K562 (cell line): ENCODE measurements around the gene SPOCK3. TPM values are rescaled to one million over a fixed set of nuclear protein-coding genes. Genes with fewer than 3 reads are reported as not detected.

Source experiments
- ATAC-seq: fragments of 200-7000 bp; cut with Tn5 transposase; 3 replicates; pipeline ENCODE4 v1.9.1; 2020; ENCODE audit warnings: moderate library complexity
- BruUV-seq: library from RNA; stranded (reverse); fragments of 400-500 nt; replicated peaks from 2 replicates; lab custom pipeline; 2021; lab: Mats Ljungman, UMichigan
- CTCF ChIA-PET: fragments of 300-600 bp; formaldehyde crosslinking; extraction: SDS; loops from one replicate; lab custom pipeline; 2021; ENCODE audit warnings: low intra/inter-chr PET ratio; lab: Yijun Ruan, JAX
- POLR2A ChIA-PET: fragments of 300-600, 350-650 bp; sonication (Branson Sonifier 250); formaldehyde crosslinking; extraction: SDS; loops from one replicate; lab custom pipeline; 2021; ENCODE audit warnings: antibody characterized with exemption, inconsistent platforms; lab: Yijun Ruan, JAX
- DNase-seq, 4 experiments: peaks; one replicate each; pipeline versions ENCODE4 v3.0.0 to v3.0.0-alpha.2; 2011 to 2018; ENCODE audit warnings: low spot score in 3 of 4, mixed read lengths in 3 of 4; ENCODE audit errors: extremely low read depth in 1 of 4
- FAIRE-seq: peaks from 2 replicates; lab custom pipeline; 2011; peaks lifted over from hg19 to GRCh38; lab: Jason Lieb, UNC
- H2AFZ ChIP-seq: 2 replicates; pipeline ENCODE4 v1.6.0; 2011; ENCODE audit warnings: low read depth, low read length, control low read depth, inconsistent platforms
- H3K27ac ChIP-seq: fragments of 200-600 bp; 3 replicates; pipeline ENCODE4 v1.8.0; 2011; ENCODE audit warnings: low read depth, mild to moderate bottlenecking, control low read depth, inconsistent platforms, low read length, moderate library complexity, mixed read lengths; ENCODE audit errors: extremely low read depth
- H3K27me3 ChIP-seq, 2 experiments: fragments of 300-600 bp in 1 of 2; 2 replicates in 1 of 2; 3 replicates in 1 of 2; pipeline versions ENCODE4 v1.6.0 to v1.8.0; 2011; ENCODE audit warnings: inconsistent platforms in 2 of 2, low read length in 2 of 2, mild to moderate bottlenecking in 1 of 2, mixed read lengths in 1 of 2, moderate library complexity in 1 of 2; ENCODE audit not compliant: control insufficient read depth in 2 of 2, insufficient read depth in 2 of 2
- H3K36me3 ChIP-seq: fragments of 300-600 bp; 3 replicates; pipeline ENCODE4 v1.8.0; 2011; ENCODE audit warnings: mild to moderate bottlenecking, low read length, inconsistent platforms; ENCODE audit not compliant: control insufficient read depth, insufficient read depth
- H3K4me1 ChIP-seq, 2 experiments: fragments of 200-600 bp in 1 of 2; replicated peaks in 1 of 2; 2 replicates in 1 of 2; 3 replicates in 1 of 2; pipeline versions ENCODE4 v1.5.1 to v1.8.0; 2011; ENCODE audit warnings: inconsistent platforms in 2 of 2, low read length in 2 of 2, mild to moderate bottlenecking in 1 of 2, mixed read lengths in 1 of 2, moderate library complexity in 1 of 2; ENCODE audit not compliant: control insufficient read depth in 2 of 2, insufficient read depth in 2 of 2
- H3K4me2 ChIP-seq: 2 replicates; pipeline ENCODE4 v1.6.1; 2011; ENCODE audit warnings: low read length, control low read depth, inconsistent platforms, mixed read lengths; ENCODE audit not compliant: insufficient read depth
- H3K4me3 ChIP-seq: fragments of 200-600 bp; sonication (generic), shearing (Covaris generic); 2 replicates; pipeline ENCODE4 v1.5.1; 2016; ENCODE audit warnings: control low read depth, inconsistent platforms
- H3K79me2 ChIP-seq: fragments of 200-600 bp; 3 replicates; pipeline ENCODE4 v1.8.0; 2011; ENCODE audit warnings: low read length, inconsistent platforms; ENCODE audit not compliant: control insufficient read depth, insufficient read depth
- H3K9ac ChIP-seq, 2 experiments: 2 replicates each; pipeline versions ENCODE4 v1.6.0 to v1.6.1; 2011; ENCODE audit warnings: low read depth in 2 of 2, low read length in 2 of 2, control low read depth in 1 of 2, inconsistent platforms in 1 of 2, mild to moderate bottlenecking in 1 of 2, mixed read lengths in 1 of 2; ENCODE audit not compliant: insufficient read depth in 1 of 2
- H3K9me1 ChIP-seq: one replicate; pipeline ENCODE4 v1.6.0; 2011; ENCODE audit warnings: inconsistent platforms, mild to moderate bottlenecking, low read length, moderate library complexity; ENCODE audit not compliant: control insufficient read depth, insufficient read depth
- H3K9me3 ChIP-seq: replicated peaks from 2 replicates; pipeline ENCODE4 v1.5.1; 2011; ENCODE audit warnings: low read depth, low read length, inconsistent platforms; ENCODE audit not compliant: control insufficient read depth, insufficient read depth
- H4K20me1 ChIP-seq: replicated peaks from 2 replicates; pipeline ENCODE4 v1.6.1; 2011; ENCODE audit warnings: low read length, inconsistent platforms, mixed read lengths; ENCODE audit not compliant: control insufficient read depth, insufficient read depth
- DLX4 ChIP-seq: fragments of 250-450 bp; sonication (Bioruptor Pico); IDR thresholded peaks from 2 replicates; pipeline ENCODE4 v1.6.1; 2021; ENCODE audit warnings: mild to moderate bottlenecking
- IRF2 ChIP-seq: sonication (generic); formaldehyde crosslinking; IDR thresholded peaks from 2 replicates; pipeline ENCODE4 v1.8.1; 2022; ENCODE audit warnings: mild to moderate bottlenecking, missing genetic modification reagents
- MIER1 ChIP-seq: fragments of 450-650 bp; IDR thresholded peaks from 2 replicates; pipeline ENCODE4 v1.6.1; 2016; ENCODE audit warnings: antibody characterized with exemption, mild to moderate bottlenecking, low read depth
- PTRF ChIP-seq: fragments of 450-650 bp; IDR thresholded peaks from 2 replicates; pipeline ENCODE4 v1.6.1; 2016; ENCODE audit warnings: mild to moderate bottlenecking, missing genetic modification characterization, missing compliant biosample characterization
- RREB1 ChIP-seq: fragments of 250-450 bp; sonication (Bioruptor Pico); IDR thresholded peaks from 2 replicates; pipeline ENCODE4 v1.4.0; 2020
- ZNF766 ChIP-seq: fragments of 200-800 bp; sonication (Bioruptor generic); conservative IDR thresholded peaks from 2 replicates; pipeline ENCODE4 v1.6.1; 2016; ENCODE audit warnings: missing genetic modification characterization, missing compliant biosample characterization
- WGBS: fragments of 100-300 bp; shearing (Covaris generic); methylation state at CpG from one replicate; pipeline ENCODE4 v1.1.6; 2016; ENCODE audit warnings: low coverage, mixed read lengths; ENCODE audit not compliant: insufficient coverage; ENCODE audit errors: missing lambda C conversion rate; 5-methylcytosine and 5-hydroxymethylcytosine counted together
- in situ Hi-C: fragments of 300-500 bp; cut with MboI; formaldehyde crosslinking; loops from 4 replicates; pipeline ENCODE4 v1.15.0; 2018; ENCODE audit warnings: inconsistent platforms, mixed read lengths
- intact Hi-C: fragments of 100-400 bp; cut with micrococcal nuclease; formaldehyde crosslinking; loops from 2 replicates; pipeline ENCODE4 v1.14.2; 2022
- polyA plus RNA-seq, 8 experiments: library from polyadenylated mRNA; depleted of rRNA in 4 of 8; stranded (reverse) in 5 of 8; unstranded in 3 of 8; fragments of >200 nt; fragmentation: Nextera tagmentation in 2 of 8; fragmentation: Illumina TruSeq in 1 of 8; extraction: Ambion mirVana in 2 of 8; extraction: Trizol in 1 of 8; gene quantifications; 2 replicates each; pipeline versions ENCODE4 v1.2.1 to v1.2.3, GENCODE V29; 2011 to 2014; ENCODE audit warnings: inconsistent platforms in 1 of 8, missing spikeins in 1 of 8
- total RNA-seq, 7 experiments: library from RNA; depleted of rRNA in 6 of 7; stranded (reverse); fragments of >200 nt in 6 of 7; fragmentation: Illumina TruSeq in 2 of 7; extraction: Trizol in 2 of 7; gene quantifications; 2 replicates each; pipeline versions ENCODE4 v1.2.1 to v1.2.3, GENCODE V29; 2011 to 2021; ENCODE audit warnings: low replicate concordance in 1 of 7
- TF ChIP-seq, protein P1 (sequence below): fragments of 450-650 bp; IDR thresholded peaks from 2 replicates; pipeline ENCODE4 v1.6.1; 2016; ENCODE audit warnings: missing biosample characterization, missing genetic modification characterization
- TF ChIP-seq, protein P2 (sequence below), 2 experiments: fragments of 450-650 bp; IDR thresholded peaks; 2 replicates each; pipeline ENCODE4 v1.6.1; 2018; ENCODE audit warnings: mild to moderate bottlenecking in 2 of 2, low read depth in 1 of 2; ENCODE audit not compliant: partially characterized antibody in 2 of 2

The SPOCK3 gene
- total and polyA plus RNA-seq, 9 of the 15 experiments (the other 6 are each of a cell fraction or from before 2014, with no cell fraction given) = not detected

- TF ChIP-seq DLX4 (CRISPR knock-in tag) = no peak
- TF ChIP-seq, all 486 proteins: peak for 0
These were observed 119.8 kb downstream of the SPOCK3 start (continued) for GRCh38 chr4:167114416-167114971.

DNA sequence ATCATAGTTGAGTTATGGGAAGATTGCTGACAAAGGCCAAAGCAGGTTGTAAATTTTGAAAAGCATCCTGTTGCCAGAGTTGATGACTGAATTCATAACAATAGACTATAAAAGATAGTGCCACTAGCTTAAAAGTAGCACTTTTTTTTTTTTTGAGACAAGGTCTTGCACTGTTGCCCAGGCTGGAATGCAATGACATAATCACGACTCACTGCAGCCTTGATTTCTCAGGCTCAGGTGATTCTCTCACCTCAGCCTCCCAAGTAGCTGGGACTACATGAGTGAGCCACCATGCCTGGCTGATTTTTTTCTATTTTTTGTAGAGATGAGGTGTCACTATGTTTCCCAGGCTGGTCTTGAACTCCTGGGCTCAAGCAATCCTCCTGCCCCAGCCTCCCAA is 122.7 kb downstream of the SPOCK3 start:
- WGBS = 0% methylated on average over 1 of the region's 1 CpG
- no peaks in the 10 kb centered on the region for H3K79me2 ChIP-seq
- H3K4me3 ChIP-seq = no peak overlapping the region
- H4K20me1 ChIP-seq = no peaks in the 10 kb centered on the region
- no peak overlapping the region for H2AFZ ChIP-seq
- in situ Hi-C loops = no loop called here
- POLR2A ChIA-PET = no interaction called here
- CTCF ChIA-PET = no interaction called here
- BruUV-seq = no TSS peak
- no peak overlapping the region for H3K4me2 ChIP-seq
- H3K4me1 ChIP-seq = no peaks in the 10 kb centered on the region
- H3K27ac ChIP-seq = no peak overlapping the region
- no peaks in the 10 kb centered on the region for H3K9me3 ChIP-seq
- FAIRE-seq (no peak), DNase-seq (no peak), ATAC-seq (no peak)
- H3K9me1 ChIP-seq = no peaks in the 10 kb centered on the region
- intact Hi-C loops = no loop called here
- H3K9ac ChIP-seq = no peak overlapping the region
- H3K36me3 ChIP-seq = no peaks in the 10 kb centered on the region
- H3K27me3 ChIP-seq = no peaks in the 10 kb centered on the region
- TF ChIP-seq, protein P1, sequence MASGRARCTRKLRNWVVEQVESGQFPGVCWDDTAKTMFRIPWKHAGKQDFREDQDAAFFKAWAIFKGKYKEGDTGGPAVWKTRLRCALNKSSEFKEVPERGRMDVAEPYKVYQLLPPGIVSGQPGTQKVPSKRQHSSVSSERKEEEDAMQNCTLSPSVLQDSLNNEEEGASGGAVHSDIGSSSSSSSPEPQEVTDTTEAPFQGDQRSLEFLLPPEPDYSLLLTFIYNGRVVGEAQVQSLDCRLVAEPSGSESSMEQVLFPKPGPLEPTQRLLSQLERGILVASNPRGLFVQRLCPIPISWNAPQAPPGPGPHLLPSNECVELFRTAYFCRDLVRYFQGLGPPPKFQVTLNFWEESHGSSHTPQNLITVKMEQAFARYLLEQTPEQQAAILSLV (tag) = no peak
- TF ChIP-seq MIER1 = no peak
- TF ChIP-seq RREB1 (CRISPR knock-in tag) = no peak
- no peak for TF ChIP-seq ZNF766 (CRISPR knock-in tag)
- TF ChIP-seq, protein P2, sequence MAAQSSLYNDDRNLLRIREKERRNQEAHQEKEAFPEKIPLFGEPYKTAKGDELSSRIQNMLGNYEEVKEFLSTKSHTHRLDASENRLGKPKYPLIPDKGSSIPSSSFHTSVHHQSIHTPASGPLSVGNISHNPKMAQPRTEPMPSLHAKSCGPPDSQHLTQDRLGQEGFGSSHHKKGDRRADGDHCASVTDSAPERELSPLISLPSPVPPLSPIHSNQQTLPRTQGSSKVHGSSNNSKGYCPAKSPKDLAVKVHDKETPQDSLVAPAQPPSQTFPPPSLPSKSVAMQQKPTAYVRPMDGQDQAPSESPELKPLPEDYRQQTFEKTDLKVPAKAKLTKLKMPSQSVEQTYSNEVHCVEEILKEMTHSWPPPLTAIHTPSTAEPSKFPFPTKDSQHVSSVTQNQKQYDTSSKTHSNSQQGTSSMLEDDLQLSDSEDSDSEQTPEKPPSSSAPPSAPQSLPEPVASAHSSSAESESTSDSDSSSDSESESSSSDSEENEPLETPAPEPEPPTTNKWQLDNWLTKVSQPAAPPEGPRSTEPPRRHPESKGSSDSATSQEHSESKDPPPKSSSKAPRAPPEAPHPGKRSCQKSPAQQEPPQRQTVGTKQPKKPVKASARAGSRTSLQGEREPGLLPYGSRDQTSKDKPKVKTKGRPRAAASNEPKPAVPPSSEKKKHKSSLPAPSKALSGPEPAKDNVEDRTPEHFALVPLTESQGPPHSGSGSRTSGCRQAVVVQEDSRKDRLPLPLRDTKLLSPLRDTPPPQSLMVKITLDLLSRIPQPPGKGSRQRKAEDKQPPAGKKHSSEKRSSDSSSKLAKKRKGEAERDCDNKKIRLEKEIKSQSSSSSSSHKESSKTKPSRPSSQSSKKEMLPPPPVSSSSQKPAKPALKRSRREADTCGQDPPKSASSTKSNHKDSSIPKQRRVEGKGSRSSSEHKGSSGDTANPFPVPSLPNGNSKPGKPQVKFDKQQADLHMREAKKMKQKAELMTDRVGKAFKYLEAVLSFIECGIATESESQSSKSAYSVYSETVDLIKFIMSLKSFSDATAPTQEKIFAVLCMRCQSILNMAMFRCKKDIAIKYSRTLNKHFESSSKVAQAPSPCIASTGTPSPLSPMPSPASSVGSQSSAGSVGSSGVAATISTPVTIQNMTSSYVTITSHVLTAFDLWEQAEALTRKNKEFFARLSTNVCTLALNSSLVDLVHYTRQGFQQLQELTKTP (IDR thresholded peaks at IDR 0.05; ENCODE audit: low read depth in 1 of 2, partially characterized antibody in 2 of 2) = no peak
- no peak for TF ChIP-seq IRF2 (CRISPR knock-in tag)
- TF ChIP-seq PTRF (tag) = no peak
